ENCODE results near the gene TSR3. TPM values are rescaled to one million over a fixed set of nuclear protein-coding genes. Genes with fewer than 3 reads are reported as not detected.
A peak's percentile ranks its signal among the peaks of the same experiment; 100 is the strongest.

TSR3 gene
- total and polyA plus RNA-seq, 2 experiments from 2014 or later, result 119 to 173 TPM

- Histone ChIP-seq H3K4me3 (peak within 1 kb of the TSS; percentile 92), H3K9me3 (ENCODE audit: low read depth) (no peaks in the 10 kb centered on the region), H3K27me3 (no peaks in the 10 kb centered on the region), H3K4me1 (ENCODE audit: low read depth) (peaks cover 16% of the 10 kb centered on the region), H3K36me3 (peaks cover 3% of the 10 kb centered on the region), H3K27ac (peak within 1 kb of the TSS; percentile 100)
- peak; percentile 95 to 99 for DNase-seq (ENCODE audit: low read depth in 1 of 2, low spot score in 1 of 2)
- no peak for TF ChIP-seq CTCF (IDR thresholded peaks at IDR 0.05; ENCODE audit: low read depth, low read length)
These were observed 42.4 kb downstream of the TSR3 start, which contains the start of gene UBE2I for GRCh38 chr16:1308977-1309885. TSS of gene UBE2I (plus strand) at chr16:1309636. CDS start at chr16:1314031, 4,395 bp downstream.

GRCh38 chr16:1308036-1308976 is 43.4 kb downstream of the TSR3 start:
- DNase-seq (ENCODE audit: low read depth in 1 of 2, low spot score in 1 of 2), result no peak
- peak overlapping the region; percentile 100 for H3K27ac ChIP-seq
- TF ChIP-seq CTCF (IDR thresholded peaks at IDR 0.05; ENCODE audit: low read depth, low read length), result no peak

GRCh38 chr16:1306334-1306733 is 45.3 kb downstream of the TSR3 start:
- Histone ChIP-seq H3K27ac (no peak overlapping the region), H3K4me3 (no peak overlapping the region), H3K36me3 (no peaks in the 10 kb centered on the region), H3K4me1 (ENCODE audit: low read depth) (peaks cover 8% of the 10 kb centered on the region), H3K27me3 (no peaks in the 10 kb centered on the region), H3K9me3 (ENCODE audit: low read depth) (no peaks in the 10 kb centered on the region)
- TF ChIP-seq CTCF (IDR thresholded peaks at IDR 0.05; ENCODE audit: low read depth, low read length), result no peak
- no peak for DNase-seq (ENCODE audit: low read depth in 1 of 2, low spot score in 1 of 2)

More at GRCh38 chr16:1308036-1308976, 43.4 kb downstream of the TSR3 start:
- Histone ChIP-seq H3K27me3 (no peaks in the 10 kb centered on the region), H3K4me1 (ENCODE audit: low read depth) (peaks cover 16% of the 10 kb centered on the region), H3K4me3 (peak overlapping the region; percentile 59), H3K9me3 (ENCODE audit: low read depth) (no peaks in the 10 kb centered on the region), H3K36me3 (no peaks in the 10 kb centered on the region)

- Histone ChIP-seq H3K4me1 (ENCODE audit: low read depth) (peaks cover 3% of the 10 kb centered on the region), H3K27ac (no peak overlapping the region), H3K27me3 (no peaks in the 10 kb centered on the region), H3K36me3 (no peaks in the 10 kb centered on the region), H3K4me3 (no peak overlapping the region), H3K9me3 (ENCODE audit: low read depth) (no peaks in the 10 kb centered on the region)
- TF ChIP-seq CTCF (IDR thresholded peaks at IDR 0.05; ENCODE audit: low read depth, low read length), result no peak
- no peak for DNase-seq (ENCODE audit: low read depth in 1 of 2, low spot score in 1 of 2)
These were observed 45.9 kb downstream of the TSR3 start for GRCh38 chr16:1305823-1306222.

- Histone ChIP-seq H3K36me3 (no peaks in the 10 kb centered on the region), H3K27ac (no peak overlapping the region), H3K9me3 (ENCODE audit: low read depth) (no peaks in the 10 kb centered on the region), H3K4me3 (no peak overlapping the region), H3K27me3 (no peaks in the 10 kb centered on the region), H3K4me1 (ENCODE audit: low read depth) (peaks cover 8% of the 10 kb centered on the region)
- DNase-seq (ENCODE audit: low read depth in 1 of 2, low spot score in 1 of 2), result no peak
- TF ChIP-seq CTCF (IDR thresholded peaks at IDR 0.05; ENCODE audit: low read depth, low read length), result no peak
These were observed 50.1 kb downstream of the TSR3 start for GRCh38 chr16:1301562-1301961.
